ENCODE results near the gene DENND4C. TPM values are rescaled to one million over a fixed set of nuclear protein-coding genes. Genes with fewer than 3 reads are reported as not detected.
A peak's percentile ranks its signal among the peaks of the same experiment; 100 is the strongest.
"Not testable (repeated sequence)": the region's sequence is repeated elsewhere in the genome, so short reads cannot be mapped to it uniquely, and the experiment has no call there.

The DENND4C gene
- total RNA-seq (2014; rRNA removed; shearing (Covaris generic)) = 16.5 and 19.3 TPM in 2 replicates

DNA sequence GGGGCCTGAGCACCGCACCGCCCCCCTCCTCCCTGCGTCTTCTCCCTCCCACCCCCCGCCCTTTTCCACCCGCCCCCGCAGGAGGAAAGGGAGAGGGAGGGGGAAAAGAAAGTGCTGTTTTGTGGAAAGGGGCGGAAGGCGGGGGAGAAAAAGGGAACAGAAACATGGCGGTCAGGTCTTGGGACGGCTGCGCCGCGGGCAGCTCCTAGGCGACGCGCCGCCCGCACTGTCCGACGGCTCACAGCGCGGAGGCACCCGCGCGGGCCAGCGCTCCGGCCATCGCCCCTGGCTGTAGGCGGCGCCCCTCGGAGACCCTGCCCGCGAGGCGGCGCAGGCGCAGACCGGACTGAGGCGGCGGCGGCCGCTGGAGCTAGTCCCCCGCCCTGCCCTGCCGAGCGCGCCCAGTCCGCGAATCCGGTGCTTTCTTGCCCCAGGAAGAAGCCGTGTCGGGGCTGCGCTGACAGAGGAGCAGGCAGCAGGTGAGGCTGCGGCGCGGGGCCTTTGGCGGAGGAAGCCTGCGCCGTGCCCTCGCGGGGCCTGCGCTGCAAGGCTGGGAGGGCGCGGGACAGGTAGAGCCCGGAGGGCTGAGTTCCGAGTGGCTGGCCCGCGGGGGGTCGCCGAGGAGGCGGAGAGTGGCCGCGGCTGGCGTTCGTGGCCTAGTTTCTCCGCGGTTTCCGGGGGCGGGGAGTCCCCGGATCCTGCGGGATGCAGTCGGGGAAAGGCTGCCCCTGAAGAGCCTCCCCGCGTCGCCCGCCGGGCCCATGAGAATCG lies at the start of gene DENND4C:
TSS of gene DENND4C (plus strand) at position 339 of the 771 bp plus-strand sequence. CDS start 45,482 bp downstream, outside the sequence.
- peak; percentile 79 for DNase-seq (ENCODE audit: low spot score)

- no peak for DNase-seq (ENCODE audit: low spot score)
These were observed 49.5 kb upstream of the DENND4C start for GRCh38 chr9:19180991-19181390.

DNA sequence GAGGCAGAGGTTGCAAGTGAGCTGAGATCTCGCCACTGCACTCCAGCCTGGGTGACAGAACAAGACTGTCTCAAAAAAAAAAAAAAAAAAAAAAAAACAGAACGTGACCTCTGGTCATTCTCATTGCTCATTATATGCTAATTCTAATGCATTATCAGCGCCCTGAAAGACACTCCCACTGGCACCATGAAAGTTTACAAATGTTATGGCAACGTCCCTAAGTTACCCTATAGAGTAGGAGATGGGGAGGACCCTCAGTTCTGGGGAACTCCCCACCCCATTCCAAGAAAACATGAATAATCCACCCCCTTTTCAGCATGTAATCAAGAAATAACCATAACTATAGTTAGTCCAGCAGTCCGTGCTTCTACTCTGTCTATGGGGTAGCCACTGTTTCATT lies 48.9 kb upstream of the DENND4C start:
- DNase-seq (ENCODE audit: low spot score) = no peak

GRCh38 chr9:19184144-19184917 lies 46.2 kb upstream of the DENND4C start:
- DNase-seq (ENCODE audit: low spot score) = peak; percentile 88

- no peak for DNase-seq (ENCODE audit: low spot score)
These were observed 45.3 kb upstream of the DENND4C start for GRCh38 chr9:19185191-19185590.

GRCh38 chr9:19186232-19186631 lies 44.3 kb upstream of the DENND4C start:
- DNase-seq (ENCODE audit: low spot score) = no peak

DNA sequence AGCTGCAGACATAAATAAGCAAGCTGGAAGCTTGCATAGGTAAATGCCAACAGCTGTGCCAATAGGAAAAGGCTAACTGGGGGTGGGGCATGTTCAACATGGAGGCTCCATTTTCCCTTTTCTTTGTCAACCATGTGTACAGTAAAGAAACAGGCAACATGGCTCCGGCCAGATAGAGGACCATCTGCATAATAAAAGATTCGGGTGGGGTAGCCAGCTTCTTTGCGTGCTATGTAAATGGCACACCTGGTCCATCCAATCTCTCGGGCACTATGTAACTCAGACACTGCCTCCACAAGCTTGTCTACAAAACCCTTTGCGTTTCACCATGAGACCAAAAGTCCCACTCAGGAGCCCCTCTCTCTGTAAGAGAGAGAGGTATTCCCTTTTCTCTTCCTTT lies 41.7 kb upstream of the DENND4C start:
- no peak for DNase-seq (ENCODE audit: low spot score)

DNA sequence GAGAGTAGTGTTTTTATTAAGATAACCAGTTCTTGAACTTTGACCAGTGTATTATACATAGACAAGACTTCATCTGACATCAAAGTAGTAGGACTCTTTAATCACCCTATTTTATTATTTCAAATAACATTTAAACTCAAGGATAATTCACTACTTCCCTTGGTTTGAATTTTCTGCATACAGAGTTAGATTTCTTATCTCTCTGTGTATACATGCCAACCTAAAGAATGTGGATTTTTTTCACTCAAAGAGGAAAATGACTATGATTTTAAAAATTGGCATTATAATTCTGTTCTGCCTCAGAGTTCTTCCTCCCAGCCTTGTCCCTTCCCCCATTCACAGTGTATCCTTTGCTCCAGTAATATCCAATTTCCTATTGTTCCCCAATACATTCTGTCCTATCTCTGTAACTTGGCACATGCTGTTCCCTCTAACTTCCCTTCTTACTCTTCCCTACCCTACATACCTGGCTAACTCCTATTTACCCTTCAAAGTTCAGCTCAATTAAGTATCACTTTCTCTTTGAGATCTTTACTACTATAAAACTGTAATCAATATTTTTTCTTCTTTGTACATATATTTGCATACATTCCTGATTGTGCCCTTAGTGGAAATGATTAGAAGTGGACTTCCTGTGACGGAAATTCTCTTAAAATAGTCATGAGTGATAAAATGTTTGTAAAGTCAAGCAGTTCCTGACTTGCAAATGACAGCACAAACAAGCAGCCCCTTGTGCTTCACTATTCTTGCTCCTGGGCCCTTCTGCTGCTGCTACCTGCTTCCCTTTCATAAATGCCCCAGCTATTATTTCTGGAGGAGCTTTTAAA lies 38.1 kb upstream of the DENND4C start:
- DNase-seq (ENCODE audit: low spot score) = no peak

- DNase-seq (ENCODE audit: low spot score) = no peak
These were observed 37.5 kb upstream of the DENND4C start for GRCh38 chr9:19193029-19193324.

DNA sequence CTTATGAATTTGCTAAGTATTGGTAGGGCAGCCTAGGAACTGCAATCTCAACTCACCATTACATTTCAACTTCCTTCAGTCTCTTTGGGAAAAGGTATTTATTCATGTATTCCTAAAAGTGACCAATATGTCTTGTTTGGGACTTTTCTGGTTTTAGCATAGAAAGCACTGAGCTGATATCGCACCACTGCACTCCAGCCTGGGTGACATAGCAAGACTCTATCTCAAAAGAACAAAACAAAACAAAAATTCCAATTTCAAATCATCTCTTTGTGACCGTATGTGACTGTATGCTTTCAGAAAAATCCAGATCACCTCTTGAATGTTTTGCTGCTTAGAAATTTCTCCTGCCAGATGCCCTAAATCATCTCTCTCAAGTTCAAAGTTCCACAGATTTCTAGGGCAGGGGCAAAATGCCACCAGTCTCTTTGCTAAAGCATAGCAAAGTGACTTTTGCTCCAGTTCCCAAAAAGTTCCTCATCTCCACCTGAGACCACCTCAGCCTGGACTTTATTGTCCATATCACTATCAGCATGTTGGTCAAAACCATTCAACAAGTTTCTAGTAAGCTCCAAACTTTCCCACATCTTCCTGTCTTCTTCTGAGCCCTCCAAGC lies 37.0 kb upstream of the DENND4C start:
- DNase-seq (ENCODE audit: low spot score) = not testable (repeated sequence)

GRCh38 chr9:19198406-19198805 lies 32.1 kb upstream of the DENND4C start:
- no peak for DNase-seq (ENCODE audit: low spot score)

GRCh38 chr9:19199012-19199411 lies 31.5 kb upstream of the DENND4C start:
- DNase-seq (ENCODE audit: low spot score) = no peak

DNA sequence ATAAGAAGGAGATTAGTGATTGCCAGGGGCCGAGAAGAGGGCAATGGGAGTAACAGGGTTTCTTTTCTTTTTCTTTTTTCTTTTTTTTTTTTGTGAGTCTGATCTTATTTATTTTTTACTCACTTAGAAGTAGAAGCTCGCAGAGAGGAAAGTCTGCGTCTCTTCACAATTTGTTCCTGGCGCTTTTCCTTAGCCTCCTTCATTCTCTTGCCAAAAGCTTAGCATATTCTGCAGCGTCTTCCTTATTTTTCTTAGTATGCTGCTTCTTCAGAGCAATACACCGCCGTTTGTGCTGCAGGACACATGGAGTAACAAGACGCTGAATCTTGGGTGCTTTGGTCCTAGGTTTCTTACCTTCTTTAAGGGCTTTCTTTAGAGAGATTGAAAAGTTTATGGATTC lies 30.3 kb upstream of the DENND4C start:
- no peak for DNase-seq (ENCODE audit: low spot score)

DNA sequence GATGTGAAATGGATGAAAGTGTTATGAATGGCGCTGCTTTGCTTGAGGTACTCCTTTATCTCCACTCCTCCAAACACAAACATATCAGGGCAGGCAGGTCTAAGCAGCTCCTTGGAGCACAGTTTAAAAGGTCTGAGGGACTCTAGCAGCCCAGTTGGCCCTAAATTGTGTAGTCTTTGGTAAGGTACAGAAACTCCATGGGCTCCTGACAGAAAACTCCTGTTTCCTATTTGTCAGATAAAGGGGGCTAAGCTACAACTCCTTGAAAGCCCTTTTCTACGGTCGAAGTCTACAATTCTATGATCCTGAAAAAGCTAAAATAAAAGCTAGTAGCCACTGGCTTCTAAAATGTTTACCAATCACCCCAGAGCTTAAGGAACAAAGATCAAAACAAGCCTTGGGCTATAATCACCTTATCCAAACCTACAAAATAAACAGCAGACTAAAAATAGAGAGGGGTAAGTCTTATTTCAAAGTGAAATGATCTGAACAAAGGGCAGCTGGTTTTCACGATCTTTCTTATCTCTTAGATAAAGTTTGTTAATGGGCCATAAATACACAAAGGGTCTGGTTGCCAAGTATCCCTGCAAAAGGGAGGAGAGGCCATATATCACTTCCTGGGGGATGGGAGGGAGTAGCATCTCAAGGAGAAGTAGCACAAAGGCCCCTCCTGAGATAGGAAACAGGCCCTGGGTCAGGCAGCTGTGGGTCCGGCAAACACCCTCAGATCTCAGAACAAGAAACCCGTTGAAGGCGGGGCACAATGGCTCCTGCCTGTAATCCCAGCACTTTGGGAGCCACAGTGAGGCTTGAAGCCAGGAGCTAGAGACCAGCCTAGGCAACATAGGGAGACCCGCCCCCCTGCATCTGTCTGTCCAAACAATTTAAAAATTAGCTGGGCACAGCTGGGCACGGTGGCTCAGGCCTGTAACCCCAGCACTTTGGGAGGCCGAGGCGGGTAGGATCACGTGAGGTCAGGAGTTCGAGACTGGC lies 28.3 kb upstream of the DENND4C start:
- DNase-seq (ENCODE audit: low spot score) = no peak

DNA sequence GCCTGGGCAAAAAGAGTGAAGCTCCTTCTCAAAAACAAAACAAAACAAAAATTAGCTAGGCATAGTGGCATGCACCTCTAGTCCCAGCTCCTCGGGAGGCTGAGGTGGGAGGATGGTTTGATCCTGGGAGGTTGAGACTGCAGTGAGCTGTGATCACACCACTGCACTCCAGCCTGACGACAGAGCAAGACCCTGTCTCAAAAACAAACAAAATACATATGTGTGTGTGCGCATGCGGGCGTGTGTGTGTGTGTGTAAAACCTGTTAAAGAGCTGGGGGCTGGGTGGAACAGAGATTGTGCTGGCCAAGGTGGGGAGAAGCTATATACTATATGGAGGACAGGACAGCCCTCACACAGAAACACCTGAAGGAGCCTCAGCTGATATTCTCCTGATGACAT lies 27.4 kb upstream of the DENND4C start:
- no peak for DNase-seq (ENCODE audit: low spot score)

GRCh38 chr9:19208653-19209052 lies 21.8 kb upstream of the DENND4C start:
- no peak for DNase-seq (ENCODE audit: low spot score)

DNA sequence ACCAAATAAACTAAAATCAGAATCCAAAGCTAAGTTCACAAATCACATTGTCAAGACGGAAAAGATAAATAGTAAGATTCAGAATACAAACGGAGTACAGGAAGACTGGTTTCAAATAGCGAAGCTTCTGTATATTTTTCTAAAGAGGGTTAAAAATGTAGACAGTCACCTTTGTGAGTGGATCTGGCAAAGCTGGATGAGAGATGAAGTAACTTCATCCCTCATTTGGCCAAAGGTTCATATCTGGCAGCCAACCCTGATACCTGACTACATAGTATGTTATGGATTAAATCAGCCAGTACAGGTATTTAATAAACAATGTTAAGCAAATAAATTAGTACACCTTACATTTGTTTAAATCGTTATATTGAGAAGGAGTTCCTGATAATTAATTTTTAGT lies 21.3 kb upstream of the DENND4C start:
- DNase-seq (ENCODE audit: low spot score) = no peak

DNA sequence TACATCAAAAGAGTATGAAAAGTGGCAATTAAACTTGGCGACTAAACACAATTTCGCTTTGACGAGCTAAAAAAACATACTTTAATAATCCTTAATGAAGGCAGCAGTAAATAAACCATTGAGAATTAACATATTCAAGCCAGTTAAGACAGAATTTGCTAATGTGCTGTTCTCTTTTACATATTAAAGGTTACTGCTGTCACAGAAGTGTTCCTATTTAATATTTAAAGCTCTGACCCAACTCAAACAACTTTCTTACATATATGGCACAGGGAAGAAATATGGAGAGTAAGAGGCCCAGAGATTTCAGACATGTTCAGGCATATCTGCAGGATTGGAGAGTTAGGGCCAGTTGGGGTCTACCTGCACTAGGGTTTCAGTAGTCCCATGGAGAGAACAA lies 16.7 kb upstream of the DENND4C start:
- DNase-seq (ENCODE audit: low spot score) = no peak

- no peak for DNase-seq (ENCODE audit: low spot score)
These were observed 14.0 kb upstream of the DENND4C start for GRCh38 chr9:19216466-19216865.

DNA sequence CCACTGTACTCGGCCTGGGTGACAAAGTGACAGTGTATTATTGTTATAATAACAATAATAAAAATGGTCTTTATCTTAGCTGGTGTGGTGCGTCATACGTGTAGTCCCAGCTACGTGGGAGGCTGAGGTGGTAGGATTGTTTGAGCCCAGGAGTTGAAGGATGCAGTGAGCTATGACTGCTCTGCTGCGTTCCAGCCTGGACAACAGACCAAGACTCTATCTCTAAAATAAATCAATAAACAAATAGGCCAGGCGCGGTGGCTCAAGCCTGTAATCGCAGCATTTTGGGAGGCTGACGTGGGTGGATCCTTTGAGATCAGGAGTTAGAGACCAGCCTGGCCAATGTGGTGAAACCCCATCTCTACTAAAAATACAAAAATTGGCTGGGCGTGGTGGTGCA lies 9.2 kb upstream of the DENND4C start:
- DNase-seq (ENCODE audit: low spot score) = no peak

DNA sequence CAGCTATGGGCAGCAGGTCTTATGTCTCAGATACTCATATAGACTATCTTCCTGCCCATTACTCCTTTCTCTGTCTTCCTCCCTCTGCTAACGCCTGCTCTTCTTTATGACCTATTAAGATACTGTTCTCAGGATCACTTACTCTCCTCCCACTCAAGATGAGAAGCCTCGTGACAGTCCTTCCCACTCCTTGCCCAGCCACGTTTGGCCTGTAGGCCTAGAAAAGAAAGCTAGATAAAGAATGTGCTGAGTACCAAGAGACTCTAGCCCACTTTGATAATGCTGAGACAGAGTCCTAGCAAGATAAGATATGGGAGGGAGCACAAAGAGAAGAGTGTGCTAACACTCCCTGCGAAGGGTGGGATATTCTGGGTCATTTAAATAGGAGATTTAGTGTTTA lies 6.8 kb upstream of the DENND4C start:
- DNase-seq (ENCODE audit: low spot score) = no peak
